Endothelial cell of umbilical vein (primary cell): ENCODE data around the gene C10orf88. TPM values are rescaled to one million over a fixed set of nuclear protein-coding genes. Genes with fewer than 3 reads are reported as not detected.

Source experiments
- BruUV-seq: library from RNA; stranded (reverse); fragments of 400-500 nt; replicated peaks from 2 replicates; lab custom pipeline; 2021; lab: Mats Ljungman, UMichigan
- CTCF ChIA-PET: fragments of 300-600, 350-600 bp; sonication (Branson Sonifier 250); formaldehyde crosslinking; loops from one replicate; lab custom pipeline; 2021; ENCODE audit warnings: antibody characterized with exemption, inconsistent platforms; lab: Charles Lee
- POLR2A ChIA-PET: fragments of 300-600, 350-600 bp; sonication (Branson Sonifier 250); formaldehyde crosslinking; loops from one replicate; lab custom pipeline; 2021; ENCODE audit warnings: antibody characterized with exemption, inconsistent platforms; lab: Charles Lee
- DNase-seq: peaks from one replicate; pipeline ENCODE4 v3.0.0-alpha.2; 2011; ENCODE audit warnings: low read depth, low spot score
- FAIRE-seq: peaks from 2 replicates; lab custom pipeline; 2011; peaks lifted over from hg19 to GRCh38; lab: Jason Lieb, UNC
- H2AFZ ChIP-seq: 2 replicates; pipeline ENCODE4 v1.6.0; 2012; ENCODE audit warnings: low read depth, low read length, control low read depth, inconsistent platforms
- H3K27ac ChIP-seq: 2 replicates; pipeline ENCODE4 v1.5.1; 2011; ENCODE audit warnings: low read depth, mild to moderate bottlenecking, control low read depth, low read length, moderate library complexity; ENCODE audit not compliant: insufficient read depth
- H3K27me3 ChIP-seq, 2 experiments: 2 replicates each; pipeline versions ENCODE4 v1.6.0 to v1.6.1; 2011; ENCODE audit warnings: low read length in 2 of 2, mixed read lengths in 1 of 2; ENCODE audit not compliant: control insufficient read depth in 2 of 2, insufficient read depth in 2 of 2
- H3K36me3 ChIP-seq, 2 experiments: 2 replicates in 1 of 2; 3 replicates in 1 of 2; pipeline ENCODE4 v1.5.1; 2011; ENCODE audit warnings: low read length in 2 of 2, mild to moderate bottlenecking in 1 of 2, moderate library complexity in 1 of 2; ENCODE audit not compliant: control insufficient read depth in 2 of 2, insufficient read depth in 2 of 2; ENCODE audit errors: extremely low read depth in 1 of 2
- H3K4me1 ChIP-seq: 3 replicates; pipeline ENCODE4 v1.5.1; 2011; ENCODE audit warnings: mild to moderate bottlenecking, low read length; ENCODE audit not compliant: control insufficient read depth, insufficient read depth; ENCODE audit errors: extremely low read depth
- H3K4me2 ChIP-seq: 2 replicates; pipeline ENCODE4 v1.6.1; 2011; ENCODE audit warnings: low read length, control low read depth, mixed read lengths; ENCODE audit not compliant: insufficient read depth
- H3K4me3 ChIP-seq, 3 experiments: fragments of 200-600 bp in 1 of 3; sonication (generic), shearing (Covaris generic) in 1 of 3; replicated peaks in 1 of 3; 2 replicates each; pipeline ENCODE4 v1.5.1; 2011 to 2016; ENCODE audit warnings: control low read depth in 3 of 3, low read length in 3 of 3, mild to moderate bottlenecking in 2 of 3, inconsistent platforms in 1 of 3, low read depth in 1 of 3, moderate library complexity in 1 of 3; ENCODE audit not compliant: insufficient read depth in 1 of 3
- H3K79me2 ChIP-seq: 2 replicates; pipeline ENCODE4 v1.6.0; 2012; ENCODE audit warnings: low read length, inconsistent platforms; ENCODE audit not compliant: control insufficient read depth, insufficient read depth
- H3K9ac ChIP-seq: replicated peaks from 2 replicates; pipeline ENCODE3; 2011; ENCODE audit warnings: low read length, control low read depth; ENCODE audit not compliant: insufficient read depth; ENCODE audit errors: extremely low read depth
- H3K9me1 ChIP-seq: replicated peaks from 3 replicates; pipeline ENCODE4 v1.6.0; 2011; ENCODE audit warnings: mild to moderate bottlenecking, low read length; ENCODE audit not compliant: control insufficient read depth, insufficient read depth; ENCODE audit errors: extremely low read depth
- H3K9me3 ChIP-seq: replicated peaks from 2 replicates; pipeline ENCODE4 v1.5.1; 2012; ENCODE audit warnings: low read length, inconsistent platforms; ENCODE audit not compliant: control insufficient read depth, insufficient read depth
- H4K20me1 ChIP-seq: replicated peaks from 2 replicates; pipeline ENCODE3; 2011; ENCODE audit warnings: mild to moderate bottlenecking, low read length; ENCODE audit not compliant: control insufficient read depth, insufficient read depth; ENCODE audit errors: extremely low read depth
- CTCF ChIP-seq, 2 donors: IDR thresholded peaks; 1 replicate in 1 of 2; 2 replicates in 1 of 2; pipeline ENCODE4 v1.5.1; 2011; ENCODE audit warnings: low read length in 2 of 2, mild to moderate bottlenecking in 2 of 2, moderate library complexity in 2 of 2, control low read depth in 1 of 2, inconsistent platforms in 1 of 2, low read depth in 1 of 2; ENCODE audit not compliant: insufficient read depth in 1 of 2; ENCODE audit errors: extremely low read depth in 1 of 2
- EZH2 ChIP-seq: IDR thresholded peaks from 2 replicates; pipeline ENCODE4 v1.6.1; 2012; ENCODE audit warnings: borderline replicate concordance, low read depth, mild to moderate bottlenecking, moderate library complexity, low read length, inconsistent platforms; ENCODE audit not compliant: severe bottlenecking
- FOS ChIP-seq: IDR thresholded peaks from 2 replicates; pipeline ENCODE4 v1.6.1; 2011; ENCODE audit warnings: mild to moderate bottlenecking, low read length, moderate library complexity, borderline replicate concordance; ENCODE audit not compliant: insufficient read depth
- GATA2 ChIP-seq: IDR thresholded peaks from 2 replicates; pipeline ENCODE4 v1.7.0; 2011; ENCODE audit warnings: low read depth, mild to moderate bottlenecking, moderate library complexity, mixed read lengths, low read length; ENCODE audit not compliant: insufficient read length, insufficient read depth
- JUN ChIP-seq: IDR thresholded peaks from 2 replicates; pipeline ENCODE4 v1.6.1; 2011; ENCODE audit warnings: borderline replicate concordance, low read depth; ENCODE audit not compliant: insufficient read length, insufficient read depth
- MAX ChIP-seq: IDR thresholded peaks from 2 replicates; pipeline ENCODE4 v1.6.1; 2011; ENCODE audit not compliant: insufficient read depth, insufficient read length
- MYC ChIP-seq: IDR thresholded peaks from one replicate; pipeline ENCODE4 v1.6.1; 2011; ENCODE audit warnings: mild to moderate bottlenecking, low read depth, low read length
- POLR2A ChIP-seq: IDR thresholded peaks from 2 replicates; pipeline ENCODE4 v1.6.1; 2012; ENCODE audit warnings: low read depth, mild to moderate bottlenecking, control low read depth, low read length
- POLR2AphosphoS5 ChIP-seq: IDR thresholded peaks from 2 replicates; pipeline ENCODE4 v1.6.1; 2012; ENCODE audit warnings: low read depth, mild to moderate bottlenecking, control low read depth, low read length, moderate library complexity; ENCODE audit not compliant: insufficient read depth
- dilution Hi-C: fragments of 300-500 bp; cut with MboI; formaldehyde crosslinking; loops from one replicate; pipeline ENCODE4 v1.15.0; 2019; ENCODE audit warnings: low sequenced_read_pairs; ENCODE audit not compliant: extremely low pct_ligation_motif_present
- intact Hi-C: fragments of 100-400 bp; cut with micrococcal nuclease; formaldehyde crosslinking; loops from one replicate; pipeline ENCODE4 v1.10.0; 2022
- polyA plus RNA-seq, 4 experiments: library from polyadenylated mRNA; depleted of rRNA in 3 of 4; stranded (reverse) in 3 of 4; unstranded in 1 of 4; fragments of >200 nt; gene quantifications; 2 replicates each; pipeline versions ENCODE4 v1.2.1 to v1.2.3, GENCODE V29; 2011 to 2012; ENCODE audit warnings: missing spikeins in 1 of 4
- total RNA-seq: library from RNA; stranded (reverse); gene quantifications from 2 replicates; pipeline ENCODE4 v1.2.3, GENCODE V29; 2021

Gene C10orf88
- total and polyA plus RNA-seq, 2 donors (not counting 3 experiments of a cell fraction or from before 2014, with no cell fraction given) = 3.6 to 13.2 TPM

- H4K20me1 ChIP-seq = no peaks in the 10 kb centered on the region
- CTCF ChIA-PET = interaction anchor here (1.7 to 2.1 kb wide), 2 partner anchors 15 to 18 kb away, joined by 6 to 11 read pairs; partner anchors contain the start of gene PSTK
Observed at GRCh38 chr10:122999347-122999746, 45.3 kb upstream of the C10orf88 start.

More at GRCh38 chr10:122999347-122999746, 45.3 kb upstream of the C10orf88 start:
- Histone ChIP-seq H3K4me3 (no peak overlapping the region), H3K9ac (no peak overlapping the region), H3K79me2 (peaks cover 48% of the 10 kb centered on the region), H3K9me1 (no peaks in the 10 kb centered on the region), H3K4me1 (peaks cover 4% of the 10 kb centered on the region), H3K27ac (no peak overlapping the region), H3K27me3 (no peaks in the 10 kb centered on the region), H3K9me3 (no peaks in the 10 kb centered on the region), H2AFZ (no peak overlapping the region), H3K4me2 (no peak overlapping the region), H3K36me3 (peaks cover 2% of the 10 kb centered on the region in 2 experiments)
- no TSS peak for BruUV-seq
- TF ChIP-seq FOS (no peak), MAX (no peak), JUN (no peak), GATA2 (no peak), MYC (no peak), EZH2 (no peak), CTCF (IDR thresholded peaks at IDR 0.05; ENCODE audit: extremely low read depth in 1 of 2, insufficient read depth in 1 of 2, low read depth in 1 of 2, low read length in 2 of 2) (no peak), POLR2AphosphoS5 (no peak), POLR2A (no peak)
- intact Hi-C loops = no loop called here
- dilution Hi-C loops = no loop called here
- no peak for DNase-seq
- POLR2A ChIA-PET = no interaction called here
- FAIRE-seq = no peak
